Measurements from ENCODE around the gene EGFL8.

DNA sequence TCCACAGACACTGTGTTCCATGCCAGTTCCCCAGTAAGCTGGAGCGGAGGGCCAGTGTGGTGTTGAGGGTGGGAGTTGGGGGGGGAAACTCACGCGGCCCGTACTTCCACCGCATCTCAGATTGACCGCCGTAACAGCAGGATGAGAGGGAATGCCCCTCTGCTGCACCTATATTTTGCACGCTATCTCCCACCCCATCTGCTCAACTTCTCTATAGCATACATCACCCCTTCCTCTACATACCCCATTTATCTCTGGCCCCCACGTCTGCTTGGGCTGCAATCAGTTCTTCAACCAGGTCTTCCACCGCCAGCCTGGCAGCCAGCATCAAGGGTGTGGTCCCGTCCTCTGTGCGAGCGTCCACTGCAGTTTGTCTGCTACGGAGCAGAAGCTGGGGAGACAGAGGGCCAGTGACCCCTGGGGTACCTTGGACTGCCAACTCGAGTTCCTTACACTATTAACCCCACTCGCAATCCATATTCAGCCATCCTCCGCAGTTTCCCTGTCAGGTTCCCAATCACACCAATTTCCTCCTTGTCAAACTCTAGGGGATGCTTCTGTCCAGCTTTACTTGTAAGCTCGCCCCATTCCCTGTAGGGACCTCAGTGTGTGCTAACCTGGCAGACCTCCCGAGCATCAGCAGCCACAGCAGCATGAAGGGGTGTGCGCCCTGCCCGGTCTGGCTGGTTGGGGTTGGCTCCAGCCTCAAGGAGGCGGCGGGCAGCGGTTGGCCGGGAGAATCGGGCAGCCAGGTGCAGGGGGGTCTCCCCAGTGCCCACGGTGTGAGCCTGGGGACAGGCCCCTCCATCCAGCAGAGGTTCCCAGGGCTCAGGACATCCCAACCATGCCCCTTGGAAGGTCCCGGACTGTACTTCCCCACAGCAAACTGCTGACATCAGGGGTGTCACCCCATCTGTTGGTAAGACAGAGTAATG, 32.6 kb downstream of the EGFL8 start:
- no peak for TF ChIP-seq HMG20B (CRISPR knock-in tag; IDR thresholded peaks at IDR 0.05)
- TF ChIP-seq, protein P1, sequence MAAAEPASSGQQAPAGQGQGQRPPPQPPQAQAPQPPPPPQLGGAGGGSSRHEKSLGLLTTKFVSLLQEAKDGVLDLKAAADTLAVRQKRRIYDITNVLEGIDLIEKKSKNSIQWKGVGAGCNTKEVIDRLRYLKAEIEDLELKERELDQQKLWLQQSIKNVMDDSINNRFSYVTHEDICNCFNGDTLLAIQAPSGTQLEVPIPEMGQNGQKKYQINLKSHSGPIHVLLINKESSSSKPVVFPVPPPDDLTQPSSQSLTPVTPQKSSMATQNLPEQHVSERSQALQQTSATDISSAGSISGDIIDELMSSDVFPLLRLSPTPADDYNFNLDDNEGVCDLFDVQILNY (CRISPR knock-in tag; IDR thresholded peaks at IDR 0.05): no peak
- TF ChIP-seq RBM22 (IDR thresholded peaks at IDR 0.05; ENCODE audit: low read depth, low read length, poor library complexity, severe bottlenecking): no peak

All from K562 (cell line).